Spleen (tissue), 11 donors: ENCODE data around the gene LRRTM1. TPM values are rescaled to one million over a fixed set of nuclear protein-coding genes. Genes with fewer than 3 reads are reported as not detected.

ENCODE experiments used
- DNase-seq: peaks from one replicate; pipeline ENCODE4 v3.0.0-alpha.2; 2020
- H3K27ac ChIP-seq, 8 donors: fragments of 200-600 bp; sonication (generic) in 7 of 8; 1 replicate in 4 of 8; 2 replicates in 4 of 8; pipeline versions ENCODE4 v1.5.0 to v1.8.0; 2016 to 2021; ENCODE audit warnings: inconsistent platforms in 4 of 8, mild to moderate bottlenecking in 4 of 8, moderate library complexity in 1 of 8
- H3K27me3 ChIP-seq, 7 donors: fragments of 200-600 bp; sonication (generic) in 6 of 7; replicated peaks in 1 of 7; 1 replicate in 4 of 7; 2 replicates in 3 of 7; pipeline versions ENCODE4 v1.5.0 to v1.8.0; 2016 to 2021; ENCODE audit warnings: inconsistent platforms in 3 of 7, mild to moderate bottlenecking in 1 of 7
- H3K36me3 ChIP-seq, 6 donors: fragments of 200-600 bp; sonication (generic) in 5 of 6; 1 replicate in 4 of 6; 2 replicates in 2 of 6; pipeline versions ENCODE4 v1.5.0 to v1.8.0; 2016 to 2021; ENCODE audit warnings: inconsistent platforms in 2 of 6
- H3K4me1 ChIP-seq, 6 donors: fragments of 200-600 bp; sonication (generic) in 5 of 6; 1 replicate in 3 of 6; 2 replicates in 3 of 6; pipeline versions ENCODE4 v1.5.0 to v1.8.0; 2016 to 2021; ENCODE audit warnings: inconsistent platforms in 3 of 6
- H3K4me3 ChIP-seq, 8 donors: fragments of 200-600 bp; sonication (generic) in 7 of 8; 1 replicate in 4 of 8; 2 replicates in 4 of 8; pipeline versions ENCODE4 v1.5.0 to v1.8.0; 2016 to 2021; ENCODE audit warnings: inconsistent platforms in 4 of 8, mild to moderate bottlenecking in 4 of 8, moderate library complexity in 2 of 8
- H3K9me3 ChIP-seq, 8 donors: fragments of 200-600 bp; sonication (generic) in 7 of 8; 1 replicate in 4 of 8; 2 replicates in 4 of 8; pipeline versions ENCODE4 v1.5.0 to v1.8.0; 2016 to 2021; ENCODE audit warnings: inconsistent platforms in 4 of 8
- CTCF ChIP-seq, 11 experiments: fragments of 200-600 bp in 7 of 11; fragments of 450-650 bp in 4 of 11; sonication (generic) in 4 of 11; IDR thresholded peaks in 8 of 11; conservative IDR thresholded peaks in 3 of 11; 1 replicate in 7 of 11; 2 replicates in 4 of 11; pipeline versions ENCODE4 v1.4.0 to v1.8.0; 2016 to 2021; ENCODE audit warnings: antibody characterized with exemption in 11 of 11, inconsistent platforms in 4 of 11, mild to moderate bottlenecking in 1 of 11
- POLR2A ChIP-seq, 3 donors: fragments of 450-650 bp; IDR thresholded peaks; one replicate each; pipeline ENCODE4 v1.5.1; 2017; ENCODE audit warnings: antibody characterized with exemption in 3 of 3, mild to moderate bottlenecking in 1 of 3
- POLR2AphosphoS5 ChIP-seq, 3 donors: sonication (generic); formaldehyde crosslinking; IDR thresholded peaks; one replicate each; pipeline ENCODE4 v1.5.1; 2017; ENCODE audit warnings: antibody characterized with exemption in 3 of 3
- WGBS, 5 donors: extraction: QIAGEN DNeasy Blood & Tissue Kit in 3 of 5; methylation state at CpG; one replicate each; pipeline versions ENCODE4 v1.1.5 to v1.1.7; 2013 to 2018; 5-methylcytosine and 5-hydroxymethylcytosine counted together
- intact Hi-C: fragments of 100-400 bp; cut with DNase I; formaldehyde crosslinking; loops from one replicate; pipeline ENCODE4 v1.15.0; 2023; ENCODE audit warnings: low total_unique reads
- polyA plus RNA-seq, 3 donors: library from polyadenylated mRNA; stranded (reverse); fragments of 200-250 nt; gene quantifications; one replicate each; pipeline ENCODE4 v1.2.1, GENCODE V29; 2013
- total RNA-seq, 7 donors: library from RNA; depleted of rRNA in 3 of 7; stranded (reverse); fragments of >200 nt in 3 of 7; fragmentation: NEBNext Ultra II Directional in 4 of 7; extraction: Animal tissue kit (Norgen Biotek cat#: 25700) in 4 of 7; gene quantifications; one replicate each; pipeline versions ENCODE4 v1.1.0 to v1.2.1, GENCODE V29; 2016 to 2021
- donor health status: healthy with polysubstance abuse.
- donor health status: DM: no; HTN: no; CAD: no; lungs with moderate emphysema.
- donor health status: DM: no; HTN: no; CAD: no.
- donor health status: Bipolar disorder and iron deficiency.
- donor health status: healthy.
- donor health status: DM: no; HTN: no; CAD: no.
- donor health status: DM: yes; HTN: yes; CAD: no.

The LRRTM1 gene
- total and polyA plus RNA-seq, 10 donors: 0.10 TPM; not detected in 9

GRCh38 chr2:80269806-80270205 is 34.7 kb downstream of the LRRTM1 start:
- intact Hi-C loops: no loop called here
- Histone ChIP-seq H3K4me1 (no peaks in the 10 kb centered on the region), H3K9me3 (peaks cover 0 to 15% (median 0%) of the 10 kb centered on the region in 8 donors), H3K4me3 (no peak overlapping the region), H3K27ac (no peak overlapping the region), H3K27me3 (no peaks in the 10 kb centered on the region), H3K36me3 (no peaks in the 10 kb centered on the region)
- DNase-seq: no peak
- WGBS, 5 donors: 88 to 94% (median 90%) methylated on average over 5 of the region's 5 CpGs
- TF ChIP-seq POLR2AphosphoS5 (IDR thresholded peaks at IDR 0.05): no peak
- TF ChIP-seq POLR2A (IDR thresholded peaks at IDR 0.05): no peak
- no peak for TF ChIP-seq CTCF (IDR thresholded peaks at IDR 0.05 in 8 of 11, conservative IDR thresholded peaks at IDR 0.05 in 3 of 11)

- Histone ChIP-seq H3K4me3 (no peak overlapping the region), H3K9me3 (peaks cover 0 to 15% (median 0%) of the 10 kb centered on the region in 8 donors), H3K36me3 (no peaks in the 10 kb centered on the region), H3K27ac (no peak overlapping the region), H3K4me1 (no peaks in the 10 kb centered on the region), H3K27me3 (no peaks in the 10 kb centered on the region)
- 79 to 97% (median 82%) methylated on average over 6 of the region's 6 CpGs for WGBS, 5 donors
- no peak for DNase-seq
- no peak for TF ChIP-seq POLR2A (IDR thresholded peaks at IDR 0.05)
- no peak for TF ChIP-seq CTCF (IDR thresholded peaks at IDR 0.05 in 8 of 11, conservative IDR thresholded peaks at IDR 0.05 in 3 of 11)
- no peak for TF ChIP-seq POLR2AphosphoS5 (IDR thresholded peaks at IDR 0.05)
- intact Hi-C loops: no loop called here
Measured at GRCh38 chr2:80266231-80266630, 38.3 kb downstream of the LRRTM1 start.

- Histone ChIP-seq H3K27me3 (no peaks in the 10 kb centered on the region), H3K36me3 (no peaks in the 10 kb centered on the region), H3K4me1 (no peaks in the 10 kb centered on the region), H3K9me3 (no peaks in the 10 kb centered on the region), H3K27ac (no peak overlapping the region), H3K4me3 (no peak overlapping the region)
- intact Hi-C loops: no loop called here
- TF ChIP-seq CTCF (IDR thresholded peaks at IDR 0.05 in 8 of 11, conservative IDR thresholded peaks at IDR 0.05 in 3 of 11) (no peak), POLR2AphosphoS5 (IDR thresholded peaks at IDR 0.05) (no peak), POLR2A (IDR thresholded peaks at IDR 0.05) (no peak)
- WGBS, 5 donors: 52 to 78% (median 63%) methylated on average over 3 of the region's 3 CpGs
- no peak for DNase-seq
Measured at GRCh38 chr2:80259292-80259691, 45.3 kb downstream of the LRRTM1 start.

GRCh38 chr2:80258793-80259192 is 45.8 kb downstream of the LRRTM1 start:
- no peaks in the 10 kb centered on the region for H3K36me3 ChIP-seq
- intact Hi-C loops: no loop called here
- no peaks in the 10 kb centered on the region for H3K4me1 ChIP-seq
- TF ChIP-seq POLR2AphosphoS5 (IDR thresholded peaks at IDR 0.05): no peak
- no peak for TF ChIP-seq POLR2A (IDR thresholded peaks at IDR 0.05)
- TF ChIP-seq CTCF (IDR thresholded peaks at IDR 0.05 in 8 of 11, conservative IDR thresholded peaks at IDR 0.05 in 3 of 11): no peak
- no peaks in the 10 kb centered on the region for H3K9me3 ChIP-seq
- DNase-seq: no peak
- H3K27ac ChIP-seq: no peak overlapping the region
- 72 to 80% (median 75%) methylated on average over 5 of the region's 5 CpGs for WGBS, 5 donors
- no peak overlapping the region for H3K4me3 ChIP-seq
- no peaks in the 10 kb centered on the region for H3K27me3 ChIP-seq
